Tongue (tissue), 2 donors: ENCODE results near the gene NUP205. TPM values are rescaled to one million over a fixed set of nuclear protein-coding genes. Genes with fewer than 3 reads are reported as not detected.
"Not testable (repeated sequence)": the region's sequence is repeated elsewhere in the genome, so short reads cannot be mapped to it uniquely, and the experiment has no call there.

Source experiments
- DNase-seq: peaks from one replicate; pipeline ENCODE4 v3.0.0-alpha.2; 2015
- total RNA-seq: library from RNA; depleted of rRNA; stranded (reverse); fragments of >200 nt; gene quantifications from one replicate; pipeline ENCODE4 v1.2.3, GENCODE V29; 2014

Gene NUP205
- total RNA-seq, 1 donor from 2014 or later: 34.8 TPM

GRCh38 chr7:135634191-135634878 lies 76.6 kb downstream of the NUP205 start:
- DNase-seq: no peak

DNA sequence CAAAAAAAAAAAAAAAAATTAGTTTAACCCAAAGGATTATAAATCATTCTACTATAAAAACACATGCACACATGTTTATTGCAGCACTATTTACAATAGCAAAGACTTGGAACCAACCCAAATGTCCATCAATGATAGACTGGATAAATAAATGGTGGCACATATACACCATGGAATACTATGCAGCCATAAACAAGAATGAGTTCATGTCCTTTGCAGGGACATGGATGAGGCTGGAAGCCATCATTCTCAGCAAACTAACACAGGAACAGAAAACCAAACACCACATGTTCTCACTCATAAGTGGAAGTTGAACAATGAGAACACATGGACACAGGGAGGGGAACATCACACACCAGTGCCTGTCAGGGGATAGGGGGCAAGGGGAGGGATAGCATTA lies 82.0 kb downstream of the NUP205 start:
- DNase-seq: not testable (repeated sequence)

GRCh38 chr7:135644154-135644553 lies 86.4 kb downstream of the NUP205 start:
- DNase-seq: no peak

GRCh38 chr7:135644729-135645128 lies 87.0 kb downstream of the NUP205 start:
- DNase-seq: no peak

GRCh38 chr7:135645296-135645904 lies 87.7 kb downstream of the NUP205 start:
- peak; percentile 63 for DNase-seq

DNA sequence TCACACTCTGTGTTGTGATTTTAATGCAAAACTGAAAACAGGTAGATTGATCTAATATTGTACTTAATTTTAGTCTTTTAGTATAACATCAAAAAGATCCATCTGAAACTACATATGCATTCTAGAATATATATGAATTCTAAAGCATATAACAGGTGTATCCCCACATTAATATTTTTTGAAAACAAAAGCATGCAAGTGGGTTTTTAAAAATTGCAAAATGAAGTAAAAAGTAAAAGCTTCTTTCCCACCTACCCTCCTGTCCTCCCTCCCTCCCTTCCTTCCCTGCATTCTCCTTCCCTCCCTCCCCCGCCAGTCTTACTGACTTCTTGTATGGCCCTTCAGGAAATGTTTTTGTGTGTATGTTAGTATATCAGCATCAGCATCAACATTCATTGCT lies 90.0 kb downstream of the NUP205 start:
- DNase-seq: no peak

- DNase-seq: no peak
Measured at GRCh38 chr7:135648235-135648634, 90.5 kb downstream of the NUP205 start.

DNA sequence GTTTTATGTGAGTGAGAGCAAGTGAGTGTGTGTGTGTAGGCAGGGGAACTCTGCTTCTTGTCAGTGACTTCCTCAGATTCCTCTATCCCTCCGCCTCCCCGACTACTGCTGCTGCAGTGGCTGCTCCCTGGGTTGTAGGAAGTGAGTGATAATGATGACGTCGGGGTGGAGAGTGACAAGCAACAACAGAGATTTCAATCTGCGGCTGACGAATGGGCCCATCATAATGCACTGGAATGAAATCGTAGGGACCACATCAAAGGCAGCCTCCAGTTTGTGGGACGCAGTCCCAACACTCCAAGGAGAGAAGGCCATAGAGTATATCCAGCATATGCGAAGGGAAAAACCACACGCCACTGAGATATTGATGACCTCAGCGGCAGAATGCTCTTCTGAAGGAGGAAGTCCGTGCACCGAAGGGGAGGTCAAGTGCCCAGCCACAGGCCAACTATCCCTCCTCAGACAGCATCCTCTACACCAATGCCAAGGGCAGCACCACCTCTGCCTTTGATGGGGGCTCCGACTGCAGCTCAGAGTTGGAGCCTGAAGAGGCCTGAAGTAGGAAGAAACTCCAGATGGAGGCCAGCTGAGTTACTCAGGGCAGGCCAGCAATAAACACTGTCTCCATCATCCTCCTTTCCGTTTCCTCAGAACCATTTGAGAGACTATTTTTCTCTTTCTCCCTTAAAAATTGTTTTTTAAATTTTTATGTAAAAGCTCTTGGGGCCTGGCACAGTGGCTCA lies 93.3 kb downstream of the NUP205 start:
- DNase-seq: no peak

DNA sequence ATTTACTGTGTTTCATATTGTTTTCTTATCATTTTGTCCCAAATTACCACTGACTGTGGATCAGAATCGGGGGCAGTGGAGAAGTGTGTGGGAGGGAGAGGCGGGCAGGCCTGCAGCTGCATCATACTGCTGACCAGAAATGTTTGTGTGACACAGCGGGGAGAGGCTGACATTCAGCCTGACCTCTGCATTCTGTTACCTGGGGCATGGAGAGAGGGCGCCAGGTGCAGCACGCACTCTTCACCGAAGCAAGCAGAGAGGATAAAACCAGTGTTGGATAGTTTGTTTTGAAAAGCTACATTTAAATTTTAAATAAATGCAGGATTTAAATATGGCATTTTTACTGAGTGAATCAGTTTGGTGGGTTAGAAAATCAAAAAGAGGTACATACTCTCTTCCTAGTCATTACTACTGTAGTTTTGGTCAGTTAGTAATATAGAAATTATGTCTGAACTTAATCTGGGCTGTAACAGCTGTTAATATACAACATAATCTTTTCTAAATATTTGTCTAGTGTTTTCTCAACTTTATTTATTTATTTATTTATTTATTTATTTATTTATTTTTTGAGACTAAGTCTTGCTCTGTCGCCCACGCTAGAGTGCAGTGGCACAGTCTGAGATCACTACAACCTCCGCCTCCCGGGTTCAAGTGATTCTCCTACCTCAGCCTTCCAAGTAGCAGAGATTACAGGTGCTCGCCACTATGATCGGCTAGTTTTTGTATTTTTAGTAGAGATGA lies 95.8 kb downstream of the NUP205 start:
- DNase-seq: no peak

GRCh38 chr7:135658564-135658963 lies 100.8 kb downstream of the NUP205 start:
- no peak for DNase-seq

GRCh38 chr7:135659159-135659846 lies 101.6 kb downstream of the NUP205 start:
- no peak for DNase-seq

DNA sequence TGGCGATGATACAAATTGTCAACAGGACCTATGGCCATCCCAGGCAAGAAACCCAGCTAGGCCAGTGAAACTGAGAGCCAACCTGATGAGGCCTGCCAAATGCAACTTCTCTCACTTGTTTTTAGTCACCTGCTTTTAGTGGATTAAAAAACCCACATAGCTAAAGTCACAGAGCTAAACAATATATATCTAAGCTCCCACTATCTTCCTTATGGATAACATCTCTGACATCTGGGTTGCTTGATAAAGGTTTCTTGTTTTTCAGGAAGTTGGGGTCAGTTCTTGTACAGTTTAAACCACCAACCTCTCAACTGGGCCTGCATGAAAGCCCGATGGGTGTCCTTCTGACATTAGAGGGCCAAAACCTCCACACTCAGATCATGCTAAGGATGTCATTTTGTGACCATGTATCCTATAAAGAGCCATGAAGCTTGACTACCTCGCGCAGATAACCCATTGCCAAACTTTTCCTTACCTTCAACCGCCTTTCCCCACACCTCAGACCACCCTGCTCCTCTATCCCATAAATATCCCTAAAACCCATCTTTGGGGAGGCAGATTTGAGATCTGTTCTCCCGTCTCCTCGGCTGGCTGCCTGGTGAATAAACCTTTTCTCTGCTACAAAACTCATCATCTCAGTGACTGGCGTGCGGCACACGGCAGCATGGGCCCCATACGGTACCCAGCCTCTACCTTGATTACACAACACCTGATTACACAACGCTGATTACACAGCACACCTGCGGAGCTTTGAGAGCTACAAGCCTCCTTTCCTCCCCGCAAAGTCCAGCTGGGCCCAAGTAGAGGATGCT lies 103.8 kb downstream of the NUP205 start:
- no peak for DNase-seq

GRCh38 chr7:135662123-135662372 lies 104.3 kb downstream of the NUP205 start:
- no peak for DNase-seq

DNA sequence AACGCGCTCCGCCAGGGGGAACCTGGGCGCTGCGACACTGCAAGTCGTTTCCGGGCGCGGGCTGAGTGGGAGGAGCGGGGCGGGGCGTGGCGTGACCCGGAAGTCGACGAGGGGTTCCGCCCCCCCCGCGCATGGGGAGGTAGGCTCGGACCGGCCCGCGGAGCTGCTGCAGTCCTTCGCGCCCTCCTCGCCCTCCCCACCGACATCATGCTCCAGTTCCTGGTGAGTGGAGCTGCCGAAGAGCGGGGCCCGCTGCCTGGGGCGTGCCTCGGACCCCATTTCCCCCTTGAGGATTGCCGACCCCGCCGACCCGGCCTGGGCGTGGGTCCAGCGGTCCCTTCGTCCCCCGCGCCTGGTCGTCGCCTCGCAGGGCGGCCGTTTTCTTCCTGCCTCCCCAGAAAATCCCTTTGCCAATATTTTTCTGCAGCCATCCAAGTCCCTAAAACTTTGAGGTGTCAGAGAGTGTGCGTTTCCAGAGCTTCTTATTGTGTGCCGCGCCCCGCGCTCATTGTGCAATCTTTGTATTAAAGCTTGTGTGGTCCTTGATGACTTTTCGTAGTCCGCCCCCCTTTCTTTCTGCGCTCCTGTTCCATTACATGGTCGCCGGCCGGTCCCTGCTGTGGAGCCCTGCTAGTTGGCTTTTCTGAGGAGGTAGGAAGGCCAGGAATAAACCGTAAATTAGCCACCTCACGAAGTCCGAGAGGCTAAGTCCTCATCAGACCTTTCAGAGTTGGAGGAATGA lies 104.8 kb downstream of the NUP205 start, which contains the start of gene STMP1:
Gene STMP1, plus strand, starts transcription at position 142 of the 742 bp plus-strand sequence.
- peak; percentile 98 for DNase-seq

DNA sequence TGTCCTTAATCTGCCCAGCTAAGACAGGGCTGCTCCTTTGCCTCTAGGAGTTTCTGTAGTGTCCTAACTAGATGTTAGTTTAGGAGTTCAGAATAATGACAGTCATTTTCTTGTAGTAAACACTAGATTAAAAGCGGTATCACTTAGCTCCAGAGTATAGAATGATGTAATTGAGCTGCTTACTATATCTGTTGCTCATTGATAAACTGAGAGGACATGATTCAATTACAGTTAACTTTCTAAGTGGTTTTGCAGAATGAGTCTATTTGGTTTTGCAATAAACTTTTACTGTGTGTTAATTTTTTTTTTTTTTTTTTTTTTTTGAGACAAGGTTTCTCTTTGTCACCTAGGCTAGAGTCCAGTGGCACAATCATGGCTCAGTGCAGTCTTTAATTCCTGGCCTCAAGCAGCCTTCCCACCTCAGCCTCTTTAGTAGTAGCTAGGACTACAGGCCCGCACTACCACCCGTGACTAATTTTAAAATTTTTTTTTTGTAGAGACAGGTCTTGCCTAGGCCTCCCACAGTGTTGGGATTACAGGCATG lies 106.4 kb downstream of the NUP205 start:
- no peak for DNase-seq

DNA sequence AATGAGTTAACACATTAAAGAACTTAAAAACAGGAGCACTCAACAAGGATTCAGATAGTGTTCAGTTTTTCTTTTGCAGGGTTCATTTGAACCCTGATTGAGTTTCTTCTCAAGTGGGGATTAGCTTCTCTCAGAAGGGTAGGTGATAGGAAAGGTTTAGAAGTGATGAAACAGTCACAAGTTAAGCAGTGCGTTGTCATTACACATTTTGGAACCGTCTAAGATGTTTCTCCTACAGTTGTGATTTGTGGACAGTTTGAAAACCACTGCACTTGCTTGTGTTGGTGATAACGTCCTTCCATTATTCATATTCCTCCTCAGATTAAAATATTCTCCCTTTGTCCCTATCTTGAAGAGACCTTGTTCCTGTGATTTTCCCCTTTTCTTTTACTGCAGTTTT lies 107.3 kb downstream of the NUP205 start:
- DNase-seq: no peak

DNA sequence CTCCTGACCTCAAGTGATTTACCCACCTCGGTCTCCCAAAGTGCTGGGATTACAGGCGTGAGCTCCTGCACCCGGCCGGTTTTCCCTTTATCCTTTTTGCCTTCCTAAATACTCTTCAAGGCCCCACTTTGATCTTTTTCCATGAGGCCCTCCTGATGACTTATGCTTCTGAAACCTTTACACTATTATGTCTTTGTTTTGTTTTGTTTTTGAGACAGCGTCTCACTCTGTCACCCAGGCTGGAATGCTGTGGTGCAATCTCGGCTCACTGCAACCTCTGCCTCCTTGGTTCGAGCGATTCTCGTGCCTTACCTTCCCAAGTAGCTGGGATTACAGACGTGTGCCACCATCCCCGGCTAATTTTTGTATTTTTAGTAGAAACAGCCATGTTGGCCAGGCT lies 108.4 kb downstream of the NUP205 start:
- no peak for DNase-seq

GRCh38 chr7:135666846-135667245 lies 109.1 kb downstream of the NUP205 start:
- no peak for DNase-seq

DNA sequence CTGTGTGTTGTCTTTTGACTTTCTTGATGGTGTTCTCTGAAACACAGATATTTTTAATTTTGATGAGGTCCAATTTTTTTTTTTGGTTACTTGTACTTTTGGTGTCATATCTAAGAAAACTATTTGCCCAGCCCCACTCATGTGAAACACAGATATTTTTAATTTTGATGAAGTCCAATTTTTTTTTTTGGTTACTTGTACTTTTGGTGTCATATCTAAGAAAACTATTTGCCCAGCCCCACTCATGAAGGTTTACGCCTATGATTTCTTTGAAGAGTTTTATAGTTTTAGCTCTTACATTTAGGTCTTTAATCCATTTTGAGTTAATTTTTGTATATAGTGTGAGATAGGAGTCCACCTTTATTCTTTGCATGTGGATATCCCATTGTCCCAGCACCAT lies 109.9 kb downstream of the NUP205 start:
- not testable (repeated sequence) for DNase-seq

DNA sequence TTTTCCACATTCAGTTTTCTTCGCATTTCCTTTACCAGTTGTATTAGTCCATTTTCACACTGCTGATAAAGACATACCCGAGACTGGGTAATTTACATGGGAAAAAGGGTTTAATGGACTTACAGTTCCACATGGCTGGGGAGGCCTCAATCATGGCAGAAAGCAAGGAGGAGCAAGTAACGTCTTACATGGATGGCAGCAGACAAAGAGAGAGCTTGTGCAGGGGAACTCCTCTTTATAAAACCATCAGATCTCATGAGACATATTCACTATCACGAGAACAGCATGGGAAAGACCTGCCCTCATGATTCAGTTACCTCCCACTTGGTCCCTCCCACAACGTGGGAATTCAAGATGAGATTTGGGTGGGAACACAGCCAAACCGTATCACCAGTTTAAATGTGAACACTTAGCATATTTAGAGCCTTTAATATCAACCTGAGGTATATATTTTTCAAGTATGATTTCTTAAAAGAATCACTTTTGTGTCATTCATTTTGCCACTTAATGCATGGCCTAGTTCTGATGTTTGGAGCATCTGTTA lies 111.2 kb downstream of the NUP205 start:
- DNase-seq: not testable (repeated sequence)
